IPS-11a (cell line): ENCODE data around the gene SCAMP2.

Experiments used
- H3K4me3 ChIP-seq: one replicate; pipeline ENCODE4 v1.5.1; 2013; ENCODE audit warnings: low read depth, low read length, control low read depth

Gene SCAMP2

GRCh38 chr15:74821790-74822158 is 51.4 kb downstream of the SCAMP2 start:
- H3K4me3 ChIP-seq, result no peak overlapping the region

- no peak overlapping the region for H3K4me3 ChIP-seq
Observed at GRCh38 chr15:74821091-74821789, 51.9 kb downstream of the SCAMP2 start.

DNA sequence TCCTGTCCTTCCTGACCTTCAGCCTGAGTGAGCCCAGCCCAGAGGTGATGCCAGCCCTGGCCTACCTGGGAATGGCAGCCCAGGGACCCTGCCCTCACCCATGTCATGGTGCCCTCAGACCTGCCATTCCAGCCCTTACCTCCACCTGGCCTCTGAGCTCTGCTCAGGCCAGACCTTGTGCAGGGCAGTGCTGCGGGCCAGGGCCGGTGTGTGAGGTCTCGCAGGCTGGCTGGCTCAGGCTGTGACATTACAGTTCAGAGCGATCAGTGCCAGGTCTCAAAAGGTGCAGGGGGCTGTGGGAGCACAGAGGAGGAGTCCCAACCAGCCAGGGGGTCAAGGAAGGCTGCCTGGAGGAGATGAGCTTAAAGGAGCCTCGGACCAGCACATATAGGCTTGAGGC is 53.1 kb downstream of the SCAMP2 start:
- H3K4me3 ChIP-seq, result no peak overlapping the region

DNA sequence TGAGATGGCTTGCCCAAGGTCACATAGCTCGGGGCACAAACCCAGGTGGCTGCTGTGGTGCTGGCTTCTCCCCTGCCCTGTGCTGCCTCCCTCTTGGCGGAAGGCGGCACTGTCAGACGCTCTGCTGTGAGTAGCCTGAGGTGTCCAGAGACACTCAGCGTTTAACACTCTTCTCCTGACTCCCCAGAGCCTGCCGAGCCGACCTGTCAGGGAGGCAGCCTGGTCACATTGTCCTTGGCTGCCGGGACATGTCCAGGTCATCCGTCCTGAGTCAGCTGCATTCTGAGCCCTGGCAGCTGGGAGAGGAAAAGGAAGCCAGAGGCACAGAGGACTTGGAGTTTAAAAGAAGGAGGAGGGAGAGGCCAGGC is 55.8 kb downstream of the SCAMP2 start:
- no peak overlapping the region for H3K4me3 ChIP-seq

- no peak overlapping the region for H3K4me3 ChIP-seq
Observed at GRCh38 chr15:74816624-74817369, 56.4 kb downstream of the SCAMP2 start.

- H3K4me3 ChIP-seq, result no peak overlapping the region
Observed at GRCh38 chr15:74815961-74816360, 57.2 kb downstream of the SCAMP2 start.

- H3K4me3 ChIP-seq, result no peak overlapping the region
Observed at GRCh38 chr15:74815121-74815934, 57.8 kb downstream of the SCAMP2 start.

DNA sequence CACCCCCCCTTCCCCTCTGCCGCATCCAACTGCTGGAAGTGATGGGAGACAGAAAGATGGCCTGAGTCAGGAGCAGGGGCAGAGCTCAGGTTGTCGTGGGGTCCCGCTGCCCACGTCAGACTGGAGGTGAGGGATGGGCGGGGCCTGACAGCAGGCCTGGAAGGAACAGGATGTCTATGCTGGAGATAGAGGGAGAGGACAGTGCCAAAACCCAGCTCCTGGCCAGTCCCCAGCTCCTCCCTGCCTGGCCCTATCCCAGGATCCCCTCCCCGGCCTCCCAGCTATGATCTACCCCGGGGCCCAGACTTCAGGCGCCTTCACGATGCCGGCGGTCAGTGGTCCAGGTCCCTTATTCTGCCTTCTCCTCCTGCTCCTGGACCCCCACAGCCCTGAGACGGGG is 60.6 kb downstream of the SCAMP2 start, which contains the start of gene LMAN1L:
Gene LMAN1L (plus strand): TSS at position 303 of the 400 bp plus-strand sequence. CDS start 20 bp downstream, at position 323.
- H3K4me3 ChIP-seq, result no peak within 1 kb of the TSS

DNA sequence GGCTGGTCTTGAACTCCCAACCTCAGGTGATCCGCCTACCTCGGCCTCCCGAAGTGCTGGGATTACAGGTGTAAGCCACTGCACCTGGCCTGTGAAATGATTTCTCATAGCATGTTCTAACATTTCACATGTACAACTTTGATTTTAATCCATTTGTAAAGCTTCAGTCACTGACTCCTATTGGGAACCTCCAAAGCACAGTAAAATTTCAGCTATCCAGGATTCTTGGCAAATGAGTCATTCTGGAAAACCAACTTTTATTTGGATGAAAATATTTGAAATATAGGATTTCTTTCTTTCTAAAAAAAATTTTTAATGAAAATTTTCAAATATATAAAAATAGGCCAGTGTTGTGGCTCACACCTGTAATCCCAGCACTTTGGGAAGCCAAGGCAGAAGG is 63.2 kb downstream of the SCAMP2 start:
- H3K4me3 ChIP-seq, result no peak overlapping the region

DNA sequence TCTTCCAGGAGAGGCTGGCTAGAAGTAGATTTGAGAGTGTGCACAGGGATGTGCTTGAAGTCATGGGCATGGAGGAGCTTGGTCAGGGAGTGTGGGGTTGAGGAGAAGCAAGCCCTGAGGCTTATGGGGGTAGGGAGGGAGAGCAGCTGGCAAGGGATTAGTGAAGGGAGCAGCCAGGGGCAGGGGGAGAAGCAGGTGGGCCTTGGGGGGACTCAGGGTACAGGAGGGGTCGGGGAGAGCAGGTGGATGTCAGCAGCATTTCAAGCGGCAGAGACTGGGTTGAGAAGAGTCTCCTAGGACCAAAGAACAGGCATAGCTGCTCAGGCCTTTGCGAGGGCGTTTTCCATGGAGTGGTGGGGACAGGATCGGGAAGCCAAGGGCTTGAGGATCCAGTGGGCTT is 63.9 kb downstream of the SCAMP2 start:
- H3K4me3 ChIP-seq, result no peak overlapping the region

DNA sequence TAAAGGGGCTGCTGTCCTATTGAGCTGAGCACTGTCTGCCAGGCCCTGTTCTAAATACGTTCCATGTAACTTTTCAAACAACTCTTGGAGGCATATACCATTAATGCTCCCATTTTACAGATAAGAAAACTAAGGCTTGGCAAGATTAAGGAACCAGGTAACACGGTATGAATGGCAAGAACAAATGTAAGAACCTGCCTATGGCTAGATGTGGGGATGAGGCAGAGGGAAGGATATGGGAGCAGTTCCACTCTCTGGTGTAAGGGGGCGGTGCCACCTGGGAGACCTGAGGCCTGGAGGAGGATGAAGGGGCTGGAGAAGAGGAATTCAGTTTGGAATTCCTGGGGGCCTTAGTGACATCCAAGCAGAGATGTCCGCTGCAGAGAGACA is 64.3 kb downstream of the SCAMP2 start:
- no peak overlapping the region for H3K4me3 ChIP-seq

GRCh38 chr15:74808078-74808839 is 64.9 kb downstream of the SCAMP2 start:
- no peak overlapping the region for H3K4me3 ChIP-seq

DNA sequence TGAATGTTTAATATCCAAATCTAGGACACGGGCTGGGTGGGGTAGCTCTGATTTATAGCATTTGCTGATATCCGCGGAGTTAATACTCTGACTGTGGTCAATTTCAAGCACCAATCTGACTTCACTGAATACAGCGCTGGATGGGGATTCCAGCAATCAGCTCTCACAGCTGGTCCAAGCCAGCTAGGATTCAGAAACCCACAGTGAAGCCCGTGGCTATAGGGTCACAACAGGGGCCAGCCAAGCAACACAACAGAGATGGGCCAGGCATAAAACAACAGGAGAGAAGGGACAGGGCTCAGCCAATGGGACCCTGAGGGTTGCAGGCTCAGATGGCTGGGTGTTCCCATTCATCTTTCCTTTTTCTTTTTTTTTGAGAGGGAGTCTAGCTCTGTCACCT is 65.9 kb downstream of the SCAMP2 start:
- H3K4me3 ChIP-seq, result no peak overlapping the region

GRCh38 chr15:74804935-74805334 is 68.2 kb downstream of the SCAMP2 start:
- H3K4me3 ChIP-seq, result no peak overlapping the region

GRCh38 chr15:74802862-74803447 is 70.2 kb downstream of the SCAMP2 start:
- no peak overlapping the region for H3K4me3 ChIP-seq

DNA sequence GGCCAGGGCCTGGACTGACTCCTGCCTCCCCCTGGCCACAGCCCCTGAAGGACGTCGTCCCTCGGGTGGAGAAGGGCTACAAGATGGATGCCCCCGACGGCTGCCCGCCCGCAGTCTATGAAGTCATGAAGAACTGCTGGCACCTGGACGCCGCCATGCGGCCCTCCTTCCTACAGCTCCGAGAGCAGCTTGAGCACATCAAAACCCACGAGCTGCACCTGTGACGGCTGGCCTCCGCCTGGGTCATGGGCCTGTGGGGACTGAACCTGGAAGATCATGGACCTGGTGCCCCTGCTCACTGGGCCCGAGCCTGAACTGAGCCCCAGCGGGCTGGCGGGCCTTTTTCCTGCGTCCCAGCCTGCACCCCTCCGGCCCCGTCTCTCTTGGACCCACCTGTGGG is 70.9 kb downstream of the SCAMP2 start:
- no peak overlapping the region for H3K4me3 ChIP-seq

DNA sequence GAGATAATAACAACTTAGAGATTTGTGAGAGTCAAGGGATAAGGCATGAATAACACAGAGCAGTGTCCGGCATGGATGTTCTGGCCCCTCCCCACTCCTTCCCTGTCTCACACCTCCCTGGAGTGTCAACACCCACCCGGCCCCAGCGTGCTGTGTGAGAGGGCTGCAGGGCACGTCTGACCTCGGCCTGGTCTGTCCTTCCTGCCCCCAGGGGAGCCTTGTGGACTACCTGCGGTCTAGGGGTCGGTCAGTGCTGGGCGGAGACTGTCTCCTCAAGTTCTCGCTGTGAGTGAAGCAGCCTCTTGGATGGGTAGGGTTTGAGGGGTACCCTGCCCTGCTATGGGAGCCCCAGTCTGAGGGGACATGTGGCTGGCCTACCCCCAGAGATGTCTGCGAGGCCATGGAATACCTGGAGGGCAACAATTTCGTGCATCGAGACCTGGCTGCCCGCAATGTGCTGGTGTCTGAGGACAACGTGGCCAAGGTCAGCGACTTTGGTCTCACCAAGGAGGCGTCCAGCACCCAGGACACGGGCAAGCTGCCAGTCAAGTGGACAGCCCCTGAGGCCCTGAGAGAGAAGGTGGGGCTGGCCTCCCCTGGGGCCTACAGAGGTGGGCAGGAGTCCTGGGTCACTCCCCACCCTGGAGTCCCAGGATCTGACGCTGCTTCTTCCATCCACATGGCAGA is 71.7 kb downstream of the SCAMP2 start:
- H3K4me3 ChIP-seq, result no peak overlapping the region

GRCh38 chr15:74800559-74801094 is 72.5 kb downstream of the SCAMP2 start:
- H3K4me3 ChIP-seq, result no peak overlapping the region

DNA sequence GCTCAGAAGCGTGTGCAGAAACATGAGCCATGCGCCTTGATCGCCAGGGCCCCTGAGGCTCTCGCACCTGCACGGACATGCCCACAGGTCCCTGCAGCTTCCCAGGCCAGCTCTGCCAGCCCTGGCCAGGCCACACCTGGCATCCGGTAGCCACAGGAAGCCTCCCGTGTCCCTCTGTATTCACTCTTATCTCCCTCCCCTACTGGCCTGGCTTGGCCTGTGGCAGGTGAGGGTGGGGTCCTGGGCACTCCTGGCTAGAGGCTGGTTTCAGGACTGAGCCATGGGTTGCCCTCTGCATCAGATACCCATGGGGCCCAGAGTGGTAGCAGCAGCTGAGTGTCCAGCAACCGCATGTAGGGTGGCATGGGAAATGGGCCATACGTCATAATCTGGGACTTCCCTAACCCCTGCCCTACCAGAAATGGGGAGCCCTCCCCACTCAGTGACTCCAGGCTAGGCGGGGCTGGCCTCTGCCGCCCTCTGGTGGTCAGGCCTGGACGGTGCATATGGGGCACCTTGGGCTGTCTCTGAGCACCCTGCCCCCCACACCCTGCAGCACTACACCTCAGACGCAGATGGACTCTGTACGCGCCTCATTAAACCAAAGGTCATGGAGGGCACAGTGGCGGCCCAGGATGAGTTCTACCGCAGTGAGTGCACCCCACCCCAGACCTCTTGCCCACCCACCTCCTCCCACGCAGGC is 73.2 kb downstream of the SCAMP2 start:
- no peak overlapping the region for H3K4me3 ChIP-seq
